GM20000 (cell line): ENCODE data around the gene DBH.

Source experiments
- DNase-seq: peaks from one replicate; pipeline ENCODE4 v3.0.0; 2012; ENCODE audit warnings: low spot score
- TF ChIP-seq, protein P1 (sequence below): IDR thresholded peaks from 2 replicates; pipeline ENCODE4 v1.5.1; 2012; ENCODE audit warnings: mild to moderate bottlenecking, control low read depth; ENCODE audit errors: extremely low read depth, missing control alignments

DBH gene

DNA sequence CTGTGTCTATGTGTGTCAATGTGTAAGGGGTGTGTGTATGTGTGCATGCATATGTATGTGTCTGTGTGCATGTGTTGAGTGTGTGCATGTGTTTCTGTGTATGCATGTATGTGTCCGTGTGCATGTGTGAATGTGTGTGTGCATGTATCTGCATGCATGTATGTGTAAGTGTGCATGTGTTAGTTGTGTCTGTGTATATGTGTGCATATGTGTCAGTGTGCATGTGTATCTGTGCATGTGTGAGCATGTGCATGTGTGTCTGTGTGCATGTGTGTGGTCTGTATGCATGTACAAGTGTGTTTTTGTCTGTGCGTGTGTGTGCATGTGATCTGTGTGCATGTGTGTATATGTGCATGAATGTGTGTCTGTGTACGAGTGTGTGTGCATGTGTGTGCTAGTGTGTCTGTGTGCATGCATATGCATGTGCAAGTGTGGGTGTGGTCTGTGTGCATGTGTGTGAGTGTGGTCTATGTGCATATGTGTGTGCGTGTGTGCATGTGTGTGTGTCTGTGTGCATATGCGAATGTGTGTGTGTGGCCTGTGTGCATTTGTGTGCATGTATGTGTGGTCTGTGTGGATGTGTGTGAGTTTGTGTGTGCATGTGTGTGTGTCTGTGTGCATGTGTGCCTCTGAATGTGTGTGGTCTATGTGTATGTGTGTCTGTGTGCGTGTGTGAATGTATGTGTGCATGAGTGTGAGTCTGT, 36.5 kb upstream of the DBH start:
- no peak for DNase-seq

DNA sequence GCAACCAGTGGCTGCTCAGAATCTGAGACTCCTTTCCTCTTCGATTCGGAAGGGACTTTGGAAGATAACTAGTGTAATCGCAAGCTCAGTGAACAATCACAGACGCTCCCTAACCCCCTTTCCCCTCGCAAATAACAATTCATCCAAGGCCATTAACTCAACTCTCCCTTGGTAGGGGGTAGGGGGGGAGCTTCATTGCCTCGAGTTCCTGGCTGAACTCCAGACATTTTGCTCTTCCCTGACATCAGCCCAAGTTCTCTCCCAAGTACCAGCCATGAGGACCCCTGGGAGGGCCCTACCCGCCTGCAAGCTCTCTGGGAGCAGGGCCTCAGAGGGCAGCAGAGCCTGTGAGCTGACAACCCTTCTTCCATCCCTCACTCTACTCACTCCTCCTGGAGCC, 35.4 kb upstream of the DBH start:
- TF ChIP-seq, protein P1, sequence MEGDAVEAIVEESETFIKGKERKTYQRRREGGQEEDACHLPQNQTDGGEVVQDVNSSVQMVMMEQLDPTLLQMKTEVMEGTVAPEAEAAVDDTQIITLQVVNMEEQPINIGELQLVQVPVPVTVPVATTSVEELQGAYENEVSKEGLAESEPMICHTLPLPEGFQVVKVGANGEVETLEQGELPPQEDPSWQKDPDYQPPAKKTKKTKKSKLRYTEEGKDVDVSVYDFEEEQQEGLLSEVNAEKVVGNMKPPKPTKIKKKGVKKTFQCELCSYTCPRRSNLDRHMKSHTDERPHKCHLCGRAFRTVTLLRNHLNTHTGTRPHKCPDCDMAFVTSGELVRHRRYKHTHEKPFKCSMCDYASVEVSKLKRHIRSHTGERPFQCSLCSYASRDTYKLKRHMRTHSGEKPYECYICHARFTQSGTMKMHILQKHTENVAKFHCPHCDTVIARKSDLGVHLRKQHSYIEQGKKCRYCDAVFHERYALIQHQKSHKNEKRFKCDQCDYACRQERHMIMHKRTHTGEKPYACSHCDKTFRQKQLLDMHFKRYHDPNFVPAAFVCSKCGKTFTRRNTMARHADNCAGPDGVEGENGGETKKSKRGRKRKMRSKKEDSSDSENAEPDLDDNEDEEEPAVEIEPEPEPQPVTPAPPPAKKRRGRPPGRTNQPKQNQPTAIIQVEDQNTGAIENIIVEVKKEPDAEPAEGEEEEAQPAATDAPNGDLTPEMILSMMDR, result no peak
- DNase-seq, result no peak

More for the DNA sequence above, 36.5 kb upstream of the DBH start:
- TF ChIP-seq, protein P1, result no peak

- TF ChIP-seq, protein P1, result no peak
- DNase-seq, result no peak
Observed at GRCh38 chr9:133601746-133602145, 34.4 kb upstream of the DBH start.

DNA sequence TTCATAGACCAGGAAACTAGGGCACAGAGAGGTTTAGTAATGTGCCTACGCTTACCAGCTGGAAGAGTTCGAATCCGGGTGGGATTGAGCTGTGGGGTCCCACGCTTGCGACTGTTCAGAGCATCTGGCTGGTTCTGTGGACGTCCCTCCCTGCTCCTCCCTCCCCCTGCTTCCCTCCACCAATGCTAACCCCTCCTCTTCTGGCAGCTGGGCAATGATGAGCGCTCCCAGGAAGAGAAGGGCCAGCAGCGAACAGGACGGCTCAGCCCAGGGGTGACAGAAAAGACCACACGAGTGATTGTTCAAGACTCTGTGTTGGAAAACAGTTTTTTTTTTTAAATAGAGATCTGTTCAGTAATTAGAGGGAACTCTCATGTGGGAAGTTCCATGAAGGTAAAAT, 33.9 kb upstream of the DBH start:
- DNase-seq, result no peak
- TF ChIP-seq, protein P1, result no peak

DNA sequence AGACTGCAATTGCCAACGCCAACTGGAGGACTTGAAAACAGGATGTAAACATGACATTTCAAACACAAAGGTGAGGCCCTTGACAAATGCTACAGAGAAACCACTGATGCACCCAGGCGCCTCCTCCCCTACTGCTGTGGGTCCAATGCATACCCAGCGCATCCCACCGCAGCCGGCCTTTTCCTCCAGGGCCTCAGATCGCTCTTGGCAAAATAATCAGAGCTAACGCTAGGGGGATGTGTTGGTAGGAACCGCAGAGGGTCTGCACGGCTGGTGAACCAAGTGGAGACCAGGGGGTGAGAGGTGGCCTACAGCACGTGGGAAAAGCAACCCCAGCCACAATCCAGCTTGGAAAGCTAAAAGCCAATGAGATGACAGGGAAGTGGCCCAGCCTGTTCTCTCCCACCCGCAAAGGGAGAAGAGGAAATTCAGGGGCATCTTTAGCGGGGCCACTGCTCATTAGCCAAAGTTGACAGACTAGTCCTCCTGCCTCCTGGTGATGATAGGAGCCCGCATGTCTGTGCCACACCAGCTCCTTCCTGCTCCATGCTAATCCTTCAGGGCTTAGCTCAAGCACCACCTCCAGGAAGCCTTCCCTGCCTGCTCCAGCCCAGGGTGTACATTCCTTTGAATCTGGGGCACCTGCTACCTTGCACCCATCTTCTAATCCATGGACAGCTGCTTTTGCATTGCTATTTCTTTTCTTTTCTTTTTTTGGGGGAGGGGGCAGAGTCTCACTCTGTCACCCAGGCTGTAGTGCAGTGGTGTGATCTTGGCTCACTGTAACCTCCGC, 32.8 kb upstream of the DBH start:
- TF ChIP-seq, protein P1, result no peak
- no peak for DNase-seq

GRCh38 chr9:133604214-133604613, 31.9 kb upstream of the DBH start:
- no peak for DNase-seq
- TF ChIP-seq, protein P1, result no peak

DNA sequence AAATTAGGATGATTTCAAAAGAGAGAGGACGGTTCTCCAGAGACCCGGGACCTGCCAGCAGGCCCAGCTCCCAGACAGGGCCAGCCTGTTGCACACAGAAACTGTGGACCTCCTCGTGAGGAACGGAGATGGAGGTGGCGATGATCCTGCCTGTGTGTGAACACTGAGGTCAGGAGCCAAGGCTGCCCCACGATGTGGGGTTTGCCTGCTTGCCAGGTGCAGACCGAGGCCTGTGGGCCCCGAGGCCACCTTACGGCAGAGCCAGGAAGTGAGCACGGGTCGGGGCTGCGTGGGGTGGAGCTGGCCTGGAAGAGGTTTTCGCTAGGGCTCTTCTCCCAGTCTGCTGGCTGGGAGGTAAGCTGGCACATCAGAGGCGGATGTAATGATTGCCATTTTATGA, 31.3 kb upstream of the DBH start:
- TF ChIP-seq, protein P1, result no peak
- DNase-seq, result no peak
